Body of pancreas (tissue), 4 donors: ENCODE data around the gene TUBA3C.

Experiments
- POLR2A ChIP-seq, 3 donors: fragments of 450-650 bp; IDR thresholded peaks; one replicate each; pipeline ENCODE4 v1.6.1; 2016; ENCODE audit warnings: antibody characterized with exemption in 3 of 3, mild to moderate bottlenecking in 2 of 3
- TF ChIP-seq, protein P1 (sequence below), 7 experiments: fragments of 450-650 bp in 4 of 7; fragments of 200-600 bp in 3 of 7; sonication (generic) in 3 of 7; IDR thresholded peaks; one replicate each; pipeline ENCODE4 v1.5.1; 2016 to 2019; ENCODE audit warnings: antibody characterized with exemption in 7 of 7

- TF ChIP-seq, protein P1, sequence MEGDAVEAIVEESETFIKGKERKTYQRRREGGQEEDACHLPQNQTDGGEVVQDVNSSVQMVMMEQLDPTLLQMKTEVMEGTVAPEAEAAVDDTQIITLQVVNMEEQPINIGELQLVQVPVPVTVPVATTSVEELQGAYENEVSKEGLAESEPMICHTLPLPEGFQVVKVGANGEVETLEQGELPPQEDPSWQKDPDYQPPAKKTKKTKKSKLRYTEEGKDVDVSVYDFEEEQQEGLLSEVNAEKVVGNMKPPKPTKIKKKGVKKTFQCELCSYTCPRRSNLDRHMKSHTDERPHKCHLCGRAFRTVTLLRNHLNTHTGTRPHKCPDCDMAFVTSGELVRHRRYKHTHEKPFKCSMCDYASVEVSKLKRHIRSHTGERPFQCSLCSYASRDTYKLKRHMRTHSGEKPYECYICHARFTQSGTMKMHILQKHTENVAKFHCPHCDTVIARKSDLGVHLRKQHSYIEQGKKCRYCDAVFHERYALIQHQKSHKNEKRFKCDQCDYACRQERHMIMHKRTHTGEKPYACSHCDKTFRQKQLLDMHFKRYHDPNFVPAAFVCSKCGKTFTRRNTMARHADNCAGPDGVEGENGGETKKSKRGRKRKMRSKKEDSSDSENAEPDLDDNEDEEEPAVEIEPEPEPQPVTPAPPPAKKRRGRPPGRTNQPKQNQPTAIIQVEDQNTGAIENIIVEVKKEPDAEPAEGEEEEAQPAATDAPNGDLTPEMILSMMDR (IDR thresholded peaks at IDR 0.05) = no peak
- no peak for TF ChIP-seq POLR2A (IDR thresholded peaks at IDR 0.05)
Observed at GRCh38 chr13:19178901-19179593, 2.6 kb downstream of the TUBA3C start.
